GM13977 (cell line): ENCODE data around the gene FNIP2.

Experiments
- DNase-seq: peaks from one replicate; pipeline ENCODE4 v3.0.0; 2012; ENCODE audit warnings: low spot score
- in situ Hi-C: fragments of 300-500 bp; cut with MboI; formaldehyde crosslinking; loops from one replicate; pipeline ENCODE4 v1.12.0; 2022; ENCODE audit warnings: low sequenced_read_pairs, low pct_unique_long_range_greater_than_20kb, mixed read lengths, inconsistent platforms; ENCODE audit not compliant: unreplicated experiment
- TF ChIP-seq, protein P1 (sequence below): IDR thresholded peaks from 2 replicates; pipeline ENCODE4 v1.5.1; 2012; ENCODE audit warnings: mild to moderate bottlenecking, control low read depth; ENCODE audit not compliant: insufficient read depth; ENCODE audit errors: extremely low read depth, missing control alignments

The FNIP2 gene

DNA sequence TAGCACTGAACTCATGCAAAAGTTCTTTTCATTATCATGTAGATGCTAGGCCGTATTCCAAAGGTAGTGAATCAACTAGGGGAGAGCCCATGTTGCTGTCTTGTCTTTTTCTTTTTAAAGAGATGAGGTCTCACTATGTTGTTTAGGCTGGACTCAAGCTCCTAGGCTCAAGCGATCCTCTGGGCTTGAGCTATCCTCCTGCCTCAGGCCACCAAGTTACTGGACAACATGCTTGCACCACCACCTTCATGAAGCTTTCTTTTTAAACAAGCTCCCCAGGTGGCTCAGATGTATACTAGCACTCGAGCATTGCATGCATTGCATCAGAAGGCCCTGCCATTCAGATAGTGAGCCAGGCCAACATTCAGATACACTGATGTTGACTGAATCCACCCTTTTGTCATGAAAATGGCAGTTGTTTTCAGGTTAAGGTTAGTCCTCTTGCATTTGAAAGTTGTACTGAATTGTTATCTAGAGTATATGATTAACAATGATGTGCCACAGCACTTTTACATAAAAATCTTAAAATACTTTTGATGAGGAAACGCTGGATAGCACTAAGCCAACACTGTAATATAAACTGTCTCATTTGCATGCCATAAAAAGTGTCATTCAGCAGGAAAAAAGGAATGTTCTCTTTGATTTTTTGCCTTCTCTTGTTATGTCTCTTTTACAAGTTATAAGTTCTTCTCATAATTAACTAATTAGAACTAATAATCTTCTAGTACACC lies 76.7 kb downstream of the FNIP2 start:
- no peak for DNase-seq
- TF ChIP-seq, protein P1, sequence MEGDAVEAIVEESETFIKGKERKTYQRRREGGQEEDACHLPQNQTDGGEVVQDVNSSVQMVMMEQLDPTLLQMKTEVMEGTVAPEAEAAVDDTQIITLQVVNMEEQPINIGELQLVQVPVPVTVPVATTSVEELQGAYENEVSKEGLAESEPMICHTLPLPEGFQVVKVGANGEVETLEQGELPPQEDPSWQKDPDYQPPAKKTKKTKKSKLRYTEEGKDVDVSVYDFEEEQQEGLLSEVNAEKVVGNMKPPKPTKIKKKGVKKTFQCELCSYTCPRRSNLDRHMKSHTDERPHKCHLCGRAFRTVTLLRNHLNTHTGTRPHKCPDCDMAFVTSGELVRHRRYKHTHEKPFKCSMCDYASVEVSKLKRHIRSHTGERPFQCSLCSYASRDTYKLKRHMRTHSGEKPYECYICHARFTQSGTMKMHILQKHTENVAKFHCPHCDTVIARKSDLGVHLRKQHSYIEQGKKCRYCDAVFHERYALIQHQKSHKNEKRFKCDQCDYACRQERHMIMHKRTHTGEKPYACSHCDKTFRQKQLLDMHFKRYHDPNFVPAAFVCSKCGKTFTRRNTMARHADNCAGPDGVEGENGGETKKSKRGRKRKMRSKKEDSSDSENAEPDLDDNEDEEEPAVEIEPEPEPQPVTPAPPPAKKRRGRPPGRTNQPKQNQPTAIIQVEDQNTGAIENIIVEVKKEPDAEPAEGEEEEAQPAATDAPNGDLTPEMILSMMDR, result no peak
- in situ Hi-C loops, result loop anchor here (10.0 kb wide), 1 partner anchor 111 kb away; no protein-coding TSS in a partner anchor

DNA sequence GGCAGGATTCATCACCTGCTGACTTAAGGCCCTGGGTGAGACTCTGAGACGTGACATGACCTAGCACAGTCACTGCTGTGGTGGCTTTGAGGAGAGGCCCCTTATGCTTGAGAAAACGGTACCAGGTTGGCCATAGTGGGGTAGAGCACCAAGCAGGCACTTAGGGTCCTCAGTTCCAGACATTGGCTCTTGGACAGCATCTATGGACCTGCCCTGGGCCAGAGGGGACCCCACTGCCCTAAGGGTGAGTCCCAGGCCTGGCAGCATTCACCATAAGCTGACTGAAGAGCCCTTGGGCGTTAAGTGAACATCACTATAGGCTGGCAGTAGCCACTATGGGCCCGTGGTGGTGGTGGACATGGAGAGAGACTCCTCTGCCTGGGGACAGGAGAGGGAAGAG lies 78.7 kb downstream of the FNIP2 start:
- TF ChIP-seq, protein P1, result no peak
- in situ Hi-C loops, result loop anchor here (10.0 kb wide), 1 partner anchor 113 kb away; no protein-coding TSS in a partner anchor
- DNase-seq, result no peak

DNA sequence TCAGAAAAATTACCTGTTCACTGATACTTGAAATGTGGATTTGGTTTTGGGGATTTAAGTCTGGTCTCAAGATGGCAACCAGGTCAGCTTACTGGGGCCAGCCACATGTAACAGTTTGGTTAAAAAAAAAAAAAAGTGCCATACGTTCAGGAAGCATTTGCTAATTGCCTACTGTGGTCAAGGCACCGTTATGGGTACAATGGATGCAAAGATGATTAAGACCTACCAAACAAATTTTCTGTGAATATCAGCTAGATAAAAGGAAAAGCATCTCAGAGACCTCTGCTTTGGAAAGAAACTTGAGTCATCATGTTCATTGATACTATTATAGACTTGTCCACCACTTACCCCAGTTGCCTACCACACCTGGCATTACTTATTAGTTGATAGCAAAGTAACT lies 80.9 kb downstream of the FNIP2 start:
- TF ChIP-seq, protein P1, result no peak
- in situ Hi-C loops, result loop anchor here (10.0 kb wide), 3 partner anchors 115 to 605 kb away; no protein-coding TSS in a partner anchor
- no peak for DNase-seq

DNA sequence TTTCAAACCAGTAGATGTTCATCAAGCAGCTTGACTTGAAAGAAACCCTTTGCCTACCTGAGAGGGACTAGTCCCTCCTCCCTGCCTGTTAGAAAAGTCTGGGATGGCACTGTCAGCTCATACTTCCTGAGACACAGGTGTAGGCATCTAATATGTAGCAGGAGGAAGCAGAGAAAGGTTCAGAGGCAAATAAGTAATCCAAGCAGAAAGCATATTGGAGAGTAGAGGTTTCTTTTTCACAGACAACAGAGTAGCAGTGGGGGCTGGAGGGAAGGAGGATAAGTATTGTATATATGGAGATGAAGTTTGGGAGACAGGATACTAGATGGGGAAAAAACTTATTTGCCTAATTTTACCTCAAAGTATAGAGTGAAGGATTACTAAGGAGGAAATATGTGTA lies 81.5 kb downstream of the FNIP2 start:
- in situ Hi-C loops, result loop anchor here (10.0 kb wide), 2 partner anchors 334 to 604 kb away; no protein-coding TSS in a partner anchor
- TF ChIP-seq, protein P1, result no peak
- no peak for DNase-seq

DNA sequence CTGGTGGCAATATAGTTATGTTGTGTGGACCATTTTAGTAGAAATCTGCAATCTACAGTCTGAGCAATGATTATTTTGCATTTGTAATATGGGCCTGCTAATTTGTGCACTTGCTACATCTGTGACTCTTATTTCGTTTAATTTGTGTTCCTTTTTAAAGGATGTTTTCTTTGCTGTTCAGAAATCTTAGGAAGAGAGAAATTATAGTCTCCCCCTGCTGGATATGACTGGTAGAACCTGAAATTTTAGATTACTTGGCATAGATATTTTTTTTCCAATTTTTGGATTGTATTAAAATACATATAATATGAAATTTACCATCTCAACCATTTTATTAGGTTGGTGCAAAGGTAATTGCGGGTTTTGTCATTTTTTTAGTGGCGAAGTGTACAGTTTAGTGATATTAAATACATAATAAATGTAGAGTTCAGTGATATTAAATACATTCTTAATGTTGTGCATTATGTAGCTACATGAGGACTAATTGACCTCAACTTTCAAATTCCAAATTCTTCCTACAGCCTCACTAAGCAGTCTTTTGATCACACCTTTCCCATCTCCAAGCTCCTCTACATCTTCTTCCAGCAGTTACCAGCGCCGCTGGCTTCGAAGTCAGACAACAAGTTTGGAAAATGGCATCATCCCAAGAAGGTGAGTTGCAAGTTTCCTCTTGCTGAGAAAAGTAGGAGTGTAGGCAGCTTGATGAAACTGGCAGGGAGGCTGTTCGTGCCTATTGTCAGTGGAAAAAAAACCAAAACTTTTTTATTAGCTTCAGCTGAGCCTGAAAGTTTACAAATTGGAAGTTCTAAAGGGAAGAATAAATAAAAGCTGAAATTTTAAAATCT lies 82.2 kb downstream of the FNIP2 start:
- peak; percentile 23 for DNase-seq
- TF ChIP-seq, protein P1, result peak; percentile 49
- in situ Hi-C loops, result loop anchor here (10.0 kb wide), 2 partner anchors 334 to 604 kb away; no protein-coding TSS in a partner anchor

DNA sequence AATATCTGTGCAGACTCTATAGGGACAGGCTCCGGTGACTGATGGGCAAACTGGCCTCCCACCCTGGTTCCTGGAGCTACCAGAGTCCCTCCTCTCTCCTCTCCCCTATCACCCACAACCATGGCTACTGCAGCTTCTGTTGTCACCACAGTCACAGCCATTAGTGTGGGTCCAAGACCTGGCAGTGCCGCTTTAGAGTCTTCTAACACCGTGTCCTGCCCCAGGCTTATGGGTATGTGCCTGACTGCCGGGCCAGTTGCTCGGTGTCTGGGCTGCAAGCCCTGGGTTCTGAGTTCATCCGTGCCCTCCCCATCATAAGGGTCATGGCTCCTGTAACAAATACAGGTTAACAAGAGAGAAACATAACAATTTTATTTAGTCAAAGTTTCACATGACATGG lies 85.4 kb downstream of the FNIP2 start:
- DNase-seq, result no peak
- in situ Hi-C loops, result loop anchor here (10.0 kb wide), 2 partner anchors 331 to 601 kb away; no protein-coding TSS in a partner anchor
- TF ChIP-seq, protein P1, result no peak
